Limb (tissue), 2 donors: ENCODE data around the gene TLK1.
"Not testable (repeated sequence)": the region's sequence is repeated elsewhere in the genome, so short reads cannot be mapped to it uniquely, and the experiment has no call there.

Experiments
- DNase-seq, 2 donors: peaks; one replicate each; pipeline ENCODE4 v3.0.0-alpha.2; 2016; ENCODE audit errors: extremely low spot score in 2 of 2

The TLK1 gene

DNA sequence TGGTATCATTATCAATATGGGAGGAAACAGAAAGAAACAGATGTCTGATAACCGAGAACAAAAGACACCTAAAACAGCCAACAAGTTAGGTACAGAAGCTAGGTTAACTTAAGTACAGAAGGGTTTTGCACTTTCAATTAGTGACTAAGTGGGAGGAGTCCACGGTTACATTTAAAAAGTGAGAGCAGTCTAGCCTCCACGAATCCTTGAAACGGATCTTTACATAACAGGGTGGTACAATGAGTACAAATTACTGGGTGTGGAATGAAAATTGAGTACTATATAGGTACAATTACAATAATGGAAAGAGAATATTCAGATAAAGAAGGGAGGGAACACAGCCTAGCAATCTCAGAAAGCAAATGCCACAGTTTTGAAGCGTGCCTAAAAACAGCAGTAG, 76.6 kb downstream of the TLK1 start:
- no peak for DNase-seq

GRCh38 chr2:171083451-171083850, 77.2 kb downstream of the TLK1 start:
- DNase-seq = no peak

DNA sequence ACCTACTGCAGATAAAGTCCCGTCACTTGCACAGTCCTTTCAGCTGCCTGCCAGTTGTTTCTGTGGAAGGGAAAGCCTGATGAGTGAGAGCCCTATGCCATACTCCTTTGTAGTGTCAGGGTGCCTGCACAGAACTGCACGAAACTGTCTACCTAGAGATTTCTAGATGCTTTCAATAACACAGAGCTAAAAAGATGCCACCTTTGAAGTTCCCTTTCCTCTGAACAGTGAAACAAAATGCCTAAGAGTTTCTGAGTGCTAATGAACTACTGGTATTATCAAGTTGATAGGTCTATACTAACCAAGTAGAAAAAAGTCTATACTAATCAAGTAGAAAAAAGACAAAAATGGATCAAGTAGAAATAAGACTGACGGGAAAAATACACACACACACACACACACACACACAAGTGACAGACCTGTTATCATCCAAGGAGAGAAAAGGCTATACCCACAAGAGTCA, 79.0 kb downstream of the TLK1 start:
- DNase-seq = no peak

DNA sequence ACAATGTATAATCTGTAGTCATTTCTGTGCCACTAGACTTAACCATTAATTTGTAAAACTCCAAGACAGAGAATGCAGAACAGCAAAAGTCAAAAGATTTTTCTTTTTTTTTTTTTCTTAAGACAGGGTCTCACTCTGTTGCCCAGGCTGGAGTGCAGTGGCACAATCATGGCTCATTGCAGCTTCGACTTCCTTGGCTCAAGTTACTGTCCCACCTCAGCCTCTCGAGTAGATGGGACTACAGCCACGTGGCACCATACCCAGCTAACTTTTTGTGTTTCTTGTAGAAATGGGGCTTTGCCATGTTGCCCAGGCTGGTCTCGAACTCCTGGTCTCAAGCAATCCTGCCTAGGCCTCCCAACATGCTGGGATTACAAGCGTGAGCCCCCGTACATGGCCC, 80.1 kb downstream of the TLK1 start:
- no peak for DNase-seq

- not testable (repeated sequence) for DNase-seq
Measured at GRCh38 chr2:171076422-171076821, 84.3 kb downstream of the TLK1 start.

DNA sequence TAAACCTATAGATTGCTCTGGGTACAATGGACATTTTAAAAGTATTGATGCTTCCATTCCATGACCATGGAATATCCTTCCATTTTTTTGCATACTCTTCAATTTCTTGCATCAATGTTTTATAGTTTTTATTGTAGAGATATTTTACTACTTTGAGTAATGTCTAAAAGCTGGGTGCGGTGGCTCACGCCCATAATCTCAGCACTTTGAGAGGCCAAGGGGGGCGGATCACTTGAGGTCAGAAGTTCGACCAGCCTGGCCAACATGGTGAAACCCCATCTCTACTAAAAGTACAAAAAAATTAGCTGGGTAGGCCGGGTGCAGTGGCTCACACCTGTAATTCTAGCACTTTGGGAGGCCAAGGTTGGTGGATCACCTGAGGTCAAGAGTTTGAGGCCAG, 88.5 kb downstream of the TLK1 start:
- DNase-seq = no peak

DNA sequence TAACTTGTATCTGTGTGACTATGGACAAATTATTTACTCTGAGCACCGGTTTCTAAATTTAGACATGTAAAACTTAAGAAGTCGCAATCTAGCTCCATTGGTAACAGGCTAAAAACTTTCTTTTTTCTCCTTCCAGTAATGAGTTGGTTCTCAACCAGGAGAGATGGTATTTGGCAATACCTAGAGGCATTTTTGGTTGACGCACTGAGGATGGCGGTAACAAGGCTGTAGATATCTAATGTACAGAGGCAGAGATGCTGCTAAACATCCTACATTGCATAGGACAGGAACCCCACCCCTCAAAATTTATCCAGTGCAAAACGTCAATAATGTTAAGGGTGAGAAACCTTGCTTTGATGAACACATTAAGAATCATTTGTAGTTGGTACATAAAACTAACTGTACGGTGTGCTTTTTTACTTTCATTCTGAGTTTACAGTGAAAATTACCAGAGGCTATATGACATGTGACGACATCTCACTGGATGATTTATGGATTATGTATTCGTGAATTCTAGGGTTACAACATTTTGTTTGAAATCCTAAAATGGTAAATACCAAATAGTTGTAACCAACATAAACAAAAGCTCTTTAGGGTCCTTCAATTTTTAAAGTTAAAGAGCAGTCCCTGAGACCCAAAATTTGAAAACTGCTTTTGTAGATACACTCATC, 91.3 kb downstream of the TLK1 start:
- no peak for DNase-seq

DNA sequence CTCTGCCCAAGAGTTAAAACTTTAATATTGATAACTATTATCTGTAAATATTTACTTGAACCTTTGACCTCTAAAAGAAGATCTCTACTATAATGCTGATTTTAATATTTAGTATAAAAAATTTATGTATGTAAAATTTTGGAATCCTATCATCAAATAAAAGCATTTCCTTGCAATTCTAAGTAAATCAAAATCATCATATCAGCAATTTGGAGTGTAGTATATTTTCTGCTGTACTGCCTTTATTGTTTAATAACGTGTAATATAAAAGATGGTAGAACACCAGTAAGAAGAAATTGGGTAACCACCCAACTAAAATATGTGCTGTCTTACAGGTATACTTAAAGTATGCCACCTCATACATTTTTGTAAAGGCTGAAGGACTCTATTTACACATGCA, 94.6 kb downstream of the TLK1 start:
- no peak for DNase-seq

DNA sequence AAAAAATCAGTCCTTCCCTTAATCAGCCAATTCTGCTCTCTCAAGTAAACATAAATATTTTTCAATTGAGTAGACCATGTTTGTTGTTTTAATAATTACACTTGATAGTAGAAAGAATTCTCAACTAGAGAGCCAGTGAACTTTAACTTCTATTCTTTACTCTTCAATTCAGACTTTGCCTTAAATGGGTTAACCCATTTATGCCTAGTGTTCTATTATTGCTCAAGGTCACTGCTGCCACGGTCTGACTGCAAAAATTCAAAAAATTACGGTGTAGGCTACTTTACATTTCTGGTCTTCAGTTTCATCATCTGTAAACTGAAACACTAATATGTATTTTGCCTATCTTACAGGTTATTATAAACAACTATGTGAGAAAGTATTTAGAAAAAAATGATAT, 103.1 kb downstream of the TLK1 start:
- no peak for DNase-seq

DNA sequence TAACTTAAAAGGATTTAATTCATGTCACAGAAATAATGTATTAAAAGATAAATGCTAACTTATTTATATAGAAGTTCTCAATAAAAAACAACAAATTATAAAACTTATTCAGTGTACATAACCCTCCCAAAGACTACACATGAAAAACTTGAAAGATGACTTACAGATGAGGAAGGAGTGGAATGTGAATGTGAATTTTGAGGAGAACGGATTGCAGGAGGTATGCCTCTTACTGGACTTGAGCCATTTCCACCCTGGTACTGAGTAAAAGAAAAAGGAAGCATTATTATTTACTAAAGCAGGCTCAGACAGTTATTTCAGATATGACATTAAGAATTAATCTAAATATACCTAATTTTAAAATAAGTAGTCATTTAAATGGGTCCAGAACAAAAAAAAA, 104.4 kb downstream of the TLK1 start:
- DNase-seq = no peak

- DNase-seq = no peak
Measured at GRCh38 chr2:171049691-171050090, 111.0 kb downstream of the TLK1 start.

GRCh38 chr2:171046048-171046560, 114.6 kb downstream of the TLK1 start:
- DNase-seq = no peak

DNA sequence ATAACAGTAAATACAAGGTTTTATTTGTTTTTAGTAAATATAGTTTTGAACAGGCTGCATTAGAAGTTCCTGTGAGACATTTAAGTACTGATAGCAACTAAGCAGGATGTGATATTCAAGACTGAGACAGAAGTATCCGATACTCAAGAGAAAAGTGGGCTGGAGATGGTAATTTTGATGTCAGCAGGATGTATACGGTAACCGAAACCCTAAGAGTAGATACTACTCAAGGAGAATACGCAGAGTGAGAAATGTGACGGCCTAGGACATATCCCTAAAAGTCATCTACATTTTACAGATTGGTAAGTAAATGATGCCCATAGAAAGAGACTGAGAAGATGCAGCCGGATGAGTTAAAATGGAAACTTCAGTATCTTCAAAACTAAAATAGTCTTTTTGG, 116.3 kb downstream of the TLK1 start:
- DNase-seq = no peak

DNA sequence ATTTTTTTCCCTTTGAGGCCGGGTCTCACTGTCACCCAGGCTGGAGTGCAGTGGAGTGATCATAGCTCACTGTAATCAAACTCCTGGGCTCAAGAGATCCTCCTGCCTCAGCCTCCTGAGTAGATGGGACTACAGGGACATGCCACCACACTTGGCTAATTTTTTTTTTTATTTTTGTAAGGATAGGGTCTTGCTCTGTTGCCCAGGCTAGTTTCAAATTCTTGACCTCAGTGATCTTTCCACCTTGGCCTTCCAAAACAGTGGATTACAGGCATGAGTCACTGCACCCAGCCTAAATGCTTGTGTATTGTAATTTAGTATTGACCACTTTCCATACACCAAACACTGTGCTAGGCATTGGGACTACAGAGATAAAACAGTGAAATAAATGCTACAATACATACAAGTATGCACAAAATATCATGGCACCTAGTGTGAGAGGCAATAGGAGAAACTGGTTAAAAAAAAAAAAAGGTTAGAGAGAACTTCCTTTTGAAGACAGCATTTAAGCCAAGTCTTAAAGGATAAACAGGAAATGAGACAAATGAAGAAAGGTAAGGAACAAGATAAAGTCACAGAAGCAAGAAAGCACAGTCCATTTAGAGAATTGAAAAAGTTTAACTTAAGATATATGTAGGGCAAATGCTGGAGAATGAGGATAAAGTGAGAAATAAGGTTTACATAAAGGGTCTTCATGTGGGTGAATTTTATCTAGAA, 118.3 kb downstream of the TLK1 start:
- DNase-seq = no peak

- no peak for DNase-seq
Measured at GRCh38 chr2:171036532-171036931, 124.2 kb downstream of the TLK1 start.

- no peak for DNase-seq
Measured at GRCh38 chr2:171034315-171034714, 126.4 kb downstream of the TLK1 start.

- DNase-seq = no peak
Measured at GRCh38 chr2:171025214-171025613, 135.5 kb downstream of the TLK1 start.

- DNase-seq = no peak
Measured at GRCh38 chr2:171018522-171018921, 142.2 kb downstream of the TLK1 start.

GRCh38 chr2:171016125-171016524, 144.6 kb downstream of the TLK1 start:
- no peak for DNase-seq

- no peak for DNase-seq
Measured at GRCh38 chr2:171013851-171014250, 146.8 kb downstream of the TLK1 start.

GRCh38 chr2:171009386-171009785, 151.3 kb downstream of the TLK1 start:
- DNase-seq = no peak

DNA sequence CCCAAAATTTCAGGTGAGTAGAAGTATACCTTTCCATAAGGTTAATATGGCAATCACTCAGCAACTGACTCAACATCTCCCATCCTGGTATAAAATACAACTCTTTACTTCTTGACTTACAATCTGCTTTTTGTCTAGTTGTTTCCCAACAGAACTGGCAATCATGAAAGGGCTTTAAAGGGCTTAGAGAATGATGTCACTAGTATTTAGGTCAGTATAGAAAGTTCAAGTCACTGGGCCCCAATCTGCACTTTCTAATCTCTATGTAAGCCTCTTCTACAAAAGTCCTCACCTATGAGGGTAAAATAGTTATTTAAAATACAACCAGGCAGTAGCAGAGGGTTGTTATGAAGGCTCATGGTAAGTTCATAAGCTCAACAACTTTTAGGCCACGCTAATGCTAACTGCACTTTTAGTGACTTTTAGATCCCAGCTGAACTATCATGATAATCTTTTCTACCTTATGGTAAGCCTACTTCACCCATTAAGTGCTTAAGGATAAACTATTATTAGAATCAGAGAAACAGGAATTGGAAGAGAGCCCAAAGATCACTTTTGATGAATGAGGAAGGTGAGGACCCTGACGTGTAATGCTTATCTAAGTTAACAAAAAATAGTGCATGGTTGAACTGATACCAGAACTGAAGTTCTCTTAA, 152.0 kb downstream of the TLK1 start:
- no peak for DNase-seq
